ENCODE results near the gene USH2A.
"Not testable (repeated sequence)": the region's sequence is repeated elsewhere in the genome, so short reads cannot be mapped to it uniquely, and the experiment has no call there.

USH2A gene

GRCh38 chr1:216045400-216045799 is 377.8 kb downstream of the USH2A start:
- no peaks in the 10 kb centered on the region for H3K9me3 ChIP-seq (ENCODE audit: control insufficient read depth, low read depth, low read length)
- no peak overlapping the region for H3K27ac ChIP-seq (ENCODE audit: low read length)
- no peaks in the 10 kb centered on the region for H3K4me1 ChIP-seq (ENCODE audit: control insufficient read depth, low read depth, low read length)
- no peak overlapping the region for H3K9ac ChIP-seq (ENCODE audit: low read length)
- no peak overlapping the region for H3K4me3 ChIP-seq (ENCODE audit: low read length)
- H3K36me3 ChIP-seq (ENCODE audit: control insufficient read depth, low read depth, low read length) = no peaks in the 10 kb centered on the region
- no peaks in the 10 kb centered on the region for H3K27me3 ChIP-seq (ENCODE audit: control insufficient read depth, insufficient read depth, low read length)

GRCh38 chr1:216044538-216044937 is 378.7 kb downstream of the USH2A start:
- Histone ChIP-seq H3K9me3 (ENCODE audit: control insufficient read depth, low read depth, low read length) (no peaks in the 10 kb centered on the region), H3K4me3 (ENCODE audit: low read length) (no peak overlapping the region), H3K27ac (ENCODE audit: low read length) (no peak overlapping the region), H3K36me3 (ENCODE audit: control insufficient read depth, low read depth, low read length) (no peaks in the 10 kb centered on the region), H3K27me3 (ENCODE audit: control insufficient read depth, insufficient read depth, low read length) (no peaks in the 10 kb centered on the region), H3K9ac (ENCODE audit: low read length) (no peak overlapping the region), H3K4me1 (ENCODE audit: control insufficient read depth, low read depth, low read length) (no peaks in the 10 kb centered on the region)

- Histone ChIP-seq H3K27ac (ENCODE audit: low read length) (no peak overlapping the region), H3K36me3 (ENCODE audit: control insufficient read depth, low read depth, low read length) (no peaks in the 10 kb centered on the region), H3K4me1 (ENCODE audit: control insufficient read depth, low read depth, low read length) (no peaks in the 10 kb centered on the region), H3K9me3 (ENCODE audit: control insufficient read depth, low read depth, low read length) (no peaks in the 10 kb centered on the region), H3K4me3 (ENCODE audit: low read length) (no peak overlapping the region), H3K9ac (ENCODE audit: low read length) (no peak overlapping the region), H3K27me3 (ENCODE audit: control insufficient read depth, insufficient read depth, low read length) (no peaks in the 10 kb centered on the region)
Measured at GRCh38 chr1:216034506-216034905, 388.7 kb downstream of the USH2A start.

- Histone ChIP-seq H3K4me3 (ENCODE audit: low read length) (no peak overlapping the region), H3K4me1 (ENCODE audit: control insufficient read depth, low read depth, low read length) (no peaks in the 10 kb centered on the region), H3K36me3 (ENCODE audit: control insufficient read depth, low read depth, low read length) (no peaks in the 10 kb centered on the region), H3K27me3 (ENCODE audit: control insufficient read depth, insufficient read depth, low read length) (no peaks in the 10 kb centered on the region), H3K9ac (ENCODE audit: low read length) (no peak overlapping the region), H3K27ac (ENCODE audit: low read length) (no peak overlapping the region), H3K9me3 (ENCODE audit: control insufficient read depth, low read depth, low read length) (no peaks in the 10 kb centered on the region)
Measured at GRCh38 chr1:216032961-216033614, 390.2 kb downstream of the USH2A start.

GRCh38 chr1:216032284-216032683 is 391.0 kb downstream of the USH2A start:
- no peaks in the 10 kb centered on the region for H3K27me3 ChIP-seq (ENCODE audit: control insufficient read depth, insufficient read depth, low read length)
- H3K36me3 ChIP-seq (ENCODE audit: control insufficient read depth, low read depth, low read length) = no peaks in the 10 kb centered on the region
- H3K4me1 ChIP-seq (ENCODE audit: control insufficient read depth, low read depth, low read length) = no peaks in the 10 kb centered on the region
- H3K9ac ChIP-seq (ENCODE audit: low read length) = no peak overlapping the region
- no peaks in the 10 kb centered on the region for H3K9me3 ChIP-seq (ENCODE audit: control insufficient read depth, low read depth, low read length)
- H3K4me3 ChIP-seq (ENCODE audit: low read length) = no peak overlapping the region
- no peak overlapping the region for H3K27ac ChIP-seq (ENCODE audit: low read length)

- no peaks in the 10 kb centered on the region for H3K36me3 ChIP-seq (ENCODE audit: control insufficient read depth, low read depth, low read length)
- no peaks in the 10 kb centered on the region for H3K9me3 ChIP-seq (ENCODE audit: control insufficient read depth, low read depth, low read length)
- H3K27me3 ChIP-seq (ENCODE audit: control insufficient read depth, insufficient read depth, low read length) = no peaks in the 10 kb centered on the region
- H3K4me1 ChIP-seq (ENCODE audit: control insufficient read depth, low read depth, low read length) = no peaks in the 10 kb centered on the region
- no peak overlapping the region for H3K9ac ChIP-seq (ENCODE audit: low read length)
- H3K4me3 ChIP-seq (ENCODE audit: low read length) = no peak overlapping the region
- no peak overlapping the region for H3K27ac ChIP-seq (ENCODE audit: low read length)
Measured at GRCh38 chr1:216028631-216029030, 394.6 kb downstream of the USH2A start.

GRCh38 chr1:216024546-216024945 is 398.7 kb downstream of the USH2A start:
- H3K36me3 ChIP-seq (ENCODE audit: control insufficient read depth, low read depth, low read length) = no peaks in the 10 kb centered on the region
- no peaks in the 10 kb centered on the region for H3K9me3 ChIP-seq (ENCODE audit: control insufficient read depth, low read depth, low read length)
- no peak overlapping the region for H3K9ac ChIP-seq (ENCODE audit: low read length)
- no peaks in the 10 kb centered on the region for H3K4me1 ChIP-seq (ENCODE audit: control insufficient read depth, low read depth, low read length)
- H3K27ac ChIP-seq (ENCODE audit: low read length) = no peak overlapping the region
- H3K4me3 ChIP-seq (ENCODE audit: low read length) = no peak overlapping the region
- no peaks in the 10 kb centered on the region for H3K27me3 ChIP-seq (ENCODE audit: control insufficient read depth, insufficient read depth, low read length)

GRCh38 chr1:216020743-216021345 is 402.4 kb downstream of the USH2A start:
- Histone ChIP-seq H3K9me3 (ENCODE audit: control insufficient read depth, low read depth, low read length) (no peaks in the 10 kb centered on the region), H3K36me3 (ENCODE audit: control insufficient read depth, low read depth, low read length) (no peaks in the 10 kb centered on the region), H3K4me1 (ENCODE audit: control insufficient read depth, low read depth, low read length) (no peaks in the 10 kb centered on the region), H3K4me3 (ENCODE audit: low read length) (no peak overlapping the region), H3K27me3 (ENCODE audit: control insufficient read depth, insufficient read depth, low read length) (no peaks in the 10 kb centered on the region), H3K9ac (ENCODE audit: low read length) (no peak overlapping the region), H3K27ac (ENCODE audit: low read length) (no peak overlapping the region)

- no peaks in the 10 kb centered on the region for H3K27me3 ChIP-seq (ENCODE audit: control insufficient read depth, insufficient read depth, low read length)
- no peak overlapping the region for H3K27ac ChIP-seq (ENCODE audit: low read length)
- no peak overlapping the region for H3K9ac ChIP-seq (ENCODE audit: low read length)
- H3K4me1 ChIP-seq (ENCODE audit: control insufficient read depth, low read depth, low read length) = peaks cover 16% of the 10 kb centered on the region
- no peak overlapping the region for H3K4me3 ChIP-seq (ENCODE audit: low read length)
- no peaks in the 10 kb centered on the region for H3K9me3 ChIP-seq (ENCODE audit: control insufficient read depth, low read depth, low read length)
- H3K36me3 ChIP-seq (ENCODE audit: control insufficient read depth, low read depth, low read length) = no peaks in the 10 kb centered on the region
Measured at GRCh38 chr1:216015116-216015515, 408.1 kb downstream of the USH2A start.

GRCh38 chr1:216014086-216014485 is 409.2 kb downstream of the USH2A start:
- no peak overlapping the region for H3K27ac ChIP-seq (ENCODE audit: low read length)
- H3K27me3 ChIP-seq (ENCODE audit: control insufficient read depth, insufficient read depth, low read length) = no peaks in the 10 kb centered on the region
- no peak overlapping the region for H3K4me3 ChIP-seq (ENCODE audit: low read length)
- peaks cover 16% of the 10 kb centered on the region for H3K4me1 ChIP-seq (ENCODE audit: control insufficient read depth, low read depth, low read length)
- H3K9me3 ChIP-seq (ENCODE audit: control insufficient read depth, low read depth, low read length) = no peaks in the 10 kb centered on the region
- no peaks in the 10 kb centered on the region for H3K36me3 ChIP-seq (ENCODE audit: control insufficient read depth, low read depth, low read length)
- no peak overlapping the region for H3K9ac ChIP-seq (ENCODE audit: low read length)

GRCh38 chr1:216009456-216009855 is 413.8 kb downstream of the USH2A start:
- not testable (repeated sequence) for H3K9ac ChIP-seq (ENCODE audit: low read length)

GRCh38 chr1:216005916-216006315 is 417.3 kb downstream of the USH2A start:
- Histone ChIP-seq H3K27me3 (ENCODE audit: control insufficient read depth, insufficient read depth, low read length) (no peaks in the 10 kb centered on the region), H3K9me3 (ENCODE audit: control insufficient read depth, low read depth, low read length) (no peaks in the 10 kb centered on the region), H3K9ac (ENCODE audit: low read length) (no peak overlapping the region), H3K36me3 (ENCODE audit: control insufficient read depth, low read depth, low read length) (no peaks in the 10 kb centered on the region), H3K4me1 (ENCODE audit: control insufficient read depth, low read depth, low read length) (no peaks in the 10 kb centered on the region), H3K27ac (ENCODE audit: low read length) (no peak overlapping the region), H3K4me3 (ENCODE audit: low read length) (no peak overlapping the region)

More at GRCh38 chr1:216009456-216009855, 413.8 kb downstream of the USH2A start:
- H3K4me1 ChIP-seq (ENCODE audit: control insufficient read depth, low read depth, low read length); H3K27ac ChIP-seq (ENCODE audit: low read length); H3K27me3 ChIP-seq (ENCODE audit: control insufficient read depth, insufficient read depth, low read length); H3K36me3 ChIP-seq (ENCODE audit: control insufficient read depth, low read depth, low read length); H3K4me3 ChIP-seq (ENCODE audit: low read length); H3K9me3 ChIP-seq (ENCODE audit: control insufficient read depth, low read depth, low read length): not testable (repeated sequence)
